ENCODE measurements around the gene LAMA1. TPM values are rescaled to one million over a fixed set of nuclear protein-coding genes. Genes with fewer than 3 reads are reported as not detected.

LAMA1 gene
- total RNA-seq, 1 experiment from 2014 or later = 129 TPM

DNA sequence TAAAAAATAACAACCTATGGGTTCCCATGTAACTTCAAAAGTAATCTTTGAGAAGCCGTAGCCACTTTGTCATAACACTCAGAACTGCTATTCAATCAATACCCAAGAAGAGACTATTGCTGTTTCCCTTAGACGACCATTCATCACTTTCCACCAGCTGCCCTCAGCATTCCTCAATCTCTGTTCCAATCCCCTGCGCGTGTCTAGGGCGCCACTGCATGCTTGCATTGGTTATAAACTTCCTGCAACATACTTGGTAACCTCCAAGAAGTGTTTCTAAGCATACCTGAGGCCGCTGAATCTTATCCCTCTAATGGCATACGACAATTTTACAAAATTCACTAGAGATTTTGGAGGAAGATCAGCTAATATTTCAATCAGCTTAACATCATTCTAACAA lies 134.2 kb downstream of the LAMA1 start:
- no peak for DNase-seq
- TF ChIP-seq, protein P1, sequence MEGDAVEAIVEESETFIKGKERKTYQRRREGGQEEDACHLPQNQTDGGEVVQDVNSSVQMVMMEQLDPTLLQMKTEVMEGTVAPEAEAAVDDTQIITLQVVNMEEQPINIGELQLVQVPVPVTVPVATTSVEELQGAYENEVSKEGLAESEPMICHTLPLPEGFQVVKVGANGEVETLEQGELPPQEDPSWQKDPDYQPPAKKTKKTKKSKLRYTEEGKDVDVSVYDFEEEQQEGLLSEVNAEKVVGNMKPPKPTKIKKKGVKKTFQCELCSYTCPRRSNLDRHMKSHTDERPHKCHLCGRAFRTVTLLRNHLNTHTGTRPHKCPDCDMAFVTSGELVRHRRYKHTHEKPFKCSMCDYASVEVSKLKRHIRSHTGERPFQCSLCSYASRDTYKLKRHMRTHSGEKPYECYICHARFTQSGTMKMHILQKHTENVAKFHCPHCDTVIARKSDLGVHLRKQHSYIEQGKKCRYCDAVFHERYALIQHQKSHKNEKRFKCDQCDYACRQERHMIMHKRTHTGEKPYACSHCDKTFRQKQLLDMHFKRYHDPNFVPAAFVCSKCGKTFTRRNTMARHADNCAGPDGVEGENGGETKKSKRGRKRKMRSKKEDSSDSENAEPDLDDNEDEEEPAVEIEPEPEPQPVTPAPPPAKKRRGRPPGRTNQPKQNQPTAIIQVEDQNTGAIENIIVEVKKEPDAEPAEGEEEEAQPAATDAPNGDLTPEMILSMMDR (IDR thresholded peaks at IDR 0.05; ENCODE audit: insufficient read depth in 1 of 2, low read depth in 1 of 2, low read length in 1 of 2, severe bottlenecking in 1 of 2, unreplicated experiment in 1 of 2) = no peak
- intact Hi-C loops (cut with micrococcal nuclease; ENCODE audit: unreplicated experiment) = loop anchor here (5.0 kb wide), 1 partner anchor 61 kb away; no protein-coding TSS in a partner anchor
- BruUV-seq (replicated peaks) = no TSS peak
- H3K9me3 Mint-ChIP-seq (ENCODE audit: unreplicated experiment) = no peaks in the 10 kb centered on the region
- H3K36me3 ChIP-seq (ENCODE audit: control insufficient read depth, insufficient read depth, low read length) = peaks cover 3% of the 10 kb centered on the region; the same call in 1 of the 2 replicates
- H3K4me3 ChIP-seq (ENCODE audit: low read depth, low read length) = no peak overlapping the region
- no peak overlapping the region for H3K4me3 Mint-ChIP-seq (ENCODE audit: unreplicated experiment)
- peaks cover 23% of the 10 kb centered on the region for H3K36me3 Mint-ChIP-seq (ENCODE audit: insufficient read depth, unreplicated experiment)
- POLR2A ChIA-PET = no interaction called here
- H3K27me3 ChIP-seq (replicated peaks; ENCODE audit: control insufficient read depth, insufficient read depth, low read length) = no peaks in the 10 kb centered on the region
- H3K4me1 ChIP-seq = peaks cover 6% of the 10 kb centered on the region; the same call in 1 of the 2 replicates
- H3K27me3 Mint-ChIP-seq (ENCODE audit: insufficient read depth, unreplicated experiment) = no peaks in the 10 kb centered on the region
- CTCF ChIA-PET = no interaction called here
- no peak overlapping the region for H3K27ac Mint-ChIP-seq (ENCODE audit: unreplicated experiment)
- no peaks in the 10 kb centered on the region for H3K4me1 Mint-ChIP-seq (ENCODE audit: low read depth, unreplicated experiment)
- H3K9me3 ChIP-seq = no peaks in the 10 kb centered on the region

DNA sequence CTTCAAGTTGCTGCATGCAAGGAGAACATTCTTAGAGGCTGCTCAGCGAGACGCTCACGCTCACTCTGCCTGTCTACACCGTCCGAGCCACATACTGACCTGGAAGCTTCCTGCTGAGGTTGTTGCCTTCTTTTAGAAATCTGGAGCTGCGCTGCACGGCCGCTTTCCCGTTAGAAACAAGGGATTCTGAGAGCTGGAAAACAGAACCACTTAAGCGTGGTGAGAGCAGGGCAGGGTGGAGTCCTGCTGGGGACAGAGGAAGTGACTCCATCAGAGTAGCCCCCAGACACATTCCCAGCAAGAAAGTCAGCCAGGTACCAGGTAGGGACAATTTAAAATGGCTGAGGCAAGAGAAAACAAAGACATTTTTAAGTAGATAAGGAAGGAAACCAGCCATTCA lies 135.2 kb downstream of the LAMA1 start:
- Histone ChIP-seq H3K4me3 (ENCODE audit: low read depth, low read length) (no peak overlapping the region), H3K36me3 (ENCODE audit: control insufficient read depth, insufficient read depth, low read length) (peaks cover 4% of the 10 kb centered on the region), H3K4me1 (peaks cover 6% of the 10 kb centered on the region; the same call in 1 of the 2 replicates), H3K27me3 (replicated peaks; ENCODE audit: control insufficient read depth, insufficient read depth, low read length) (no peaks in the 10 kb centered on the region), H3K9me3 (no peaks in the 10 kb centered on the region)
- TF ChIP-seq, protein P1 (IDR thresholded peaks at IDR 0.05; ENCODE audit: insufficient read depth in 1 of 2, low read depth in 1 of 2, low read length in 1 of 2, severe bottlenecking in 1 of 2, unreplicated experiment in 1 of 2) = no peak
- BruUV-seq (replicated peaks) = no TSS peak
- H3K4me1 Mint-ChIP-seq (ENCODE audit: low read depth, unreplicated experiment) = no peaks in the 10 kb centered on the region
- H3K27ac Mint-ChIP-seq (ENCODE audit: unreplicated experiment) = no peak overlapping the region
- no peak overlapping the region for H3K4me3 Mint-ChIP-seq (ENCODE audit: unreplicated experiment)
- no peaks in the 10 kb centered on the region for H3K27me3 Mint-ChIP-seq (ENCODE audit: insufficient read depth, unreplicated experiment)
- peaks cover 17% of the 10 kb centered on the region for H3K36me3 Mint-ChIP-seq (ENCODE audit: insufficient read depth, unreplicated experiment)
- no peak for DNase-seq
- POLR2A ChIA-PET = no interaction called here
- intact Hi-C loops (cut with micrococcal nuclease; ENCODE audit: unreplicated experiment) = loop anchor here (5.0 kb wide), 1 partner anchor 60 kb away; no protein-coding TSS in a partner anchor
- CTCF ChIA-PET = no interaction called here
- H3K9me3 Mint-ChIP-seq (ENCODE audit: unreplicated experiment) = no peaks in the 10 kb centered on the region

DNA sequence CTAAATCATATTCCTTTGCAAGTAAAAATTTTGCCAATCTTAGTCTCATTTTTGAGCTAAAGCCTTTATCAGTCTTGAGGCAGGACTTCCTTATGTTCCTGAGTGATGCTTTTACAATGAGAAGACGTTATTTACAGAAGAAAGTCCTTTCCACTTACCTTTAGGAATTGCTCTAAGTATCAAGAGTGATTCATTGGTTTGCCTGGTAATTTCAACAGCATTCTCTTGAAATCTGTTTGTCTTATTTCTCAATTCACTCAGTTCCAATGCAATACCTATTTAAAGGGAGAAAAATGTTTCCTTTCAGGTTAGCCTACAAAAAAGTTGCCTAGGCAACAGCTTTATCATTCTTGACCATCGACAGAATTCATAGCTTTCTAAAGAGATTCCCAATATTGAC lies 137.2 kb downstream of the LAMA1 start:
- H3K27me3 ChIP-seq (replicated peaks; ENCODE audit: control insufficient read depth, insufficient read depth, low read length) = no peaks in the 10 kb centered on the region
- H3K4me1 ChIP-seq = peaks cover 6% of the 10 kb centered on the region; the same call in 1 of the 2 replicates
- no peak overlapping the region for H3K4me3 ChIP-seq (ENCODE audit: low read depth, low read length)
- no peaks in the 10 kb centered on the region for H3K27me3 Mint-ChIP-seq (ENCODE audit: insufficient read depth, unreplicated experiment)
- H3K4me3 Mint-ChIP-seq (ENCODE audit: unreplicated experiment) = no peak overlapping the region
- no peaks in the 10 kb centered on the region for H3K9me3 ChIP-seq
- no peak overlapping the region for H3K27ac Mint-ChIP-seq (ENCODE audit: unreplicated experiment)
- ChIA-PET CTCF (interaction anchor here (0.8 kb wide), 1 partner anchor 196 kb away, joined by 4 read pairs; no protein-coding TSS in a partner anchor), POLR2A (interaction anchor here (0.7 to 0.8 kb wide), 2 partner anchors 59 to 197 kb away, joined by 3 read pairs; no protein-coding TSS in a partner anchor)
- no peaks in the 10 kb centered on the region for H3K4me1 Mint-ChIP-seq (ENCODE audit: low read depth, unreplicated experiment)
- BruUV-seq (replicated peaks) = no TSS peak
- TF ChIP-seq, protein P1 (IDR thresholded peaks at IDR 0.05; ENCODE audit: insufficient read depth in 1 of 2, low read depth in 1 of 2, low read length in 1 of 2, severe bottlenecking in 1 of 2, unreplicated experiment in 1 of 2) = no peak
- H3K9me3 Mint-ChIP-seq (ENCODE audit: unreplicated experiment) = no peaks in the 10 kb centered on the region
- peaks cover 7% of the 10 kb centered on the region for H3K36me3 ChIP-seq (ENCODE audit: control insufficient read depth, insufficient read depth, low read length)
- intact Hi-C loops (cut with micrococcal nuclease; ENCODE audit: unreplicated experiment) = loop anchor here (5.0 kb wide), 1 partner anchor 58 kb away; no protein-coding TSS in a partner anchor
- H3K36me3 Mint-ChIP-seq (ENCODE audit: insufficient read depth, unreplicated experiment) = peaks cover 12% of the 10 kb centered on the region
- DNase-seq = peak in 1 of 2 experiments; percentile 18

Data from Caco-2 (cell line).